HepG2 (cell line): Measurements from ENCODE around the gene CAMK4. TPM values are rescaled to one million over a fixed set of nuclear protein-coding genes. Genes with fewer than 3 reads are reported as not detected.

Experiments
- ATAC-seq: fragments of 200-7000 bp; cut with Tn5 transposase; 3 replicates; pipeline ENCODE4 v1.9.1; 2020; ENCODE audit warnings: mild to moderate bottlenecking, moderate library complexity
- BruUV-seq: library from RNA; stranded (reverse); fragments of 400-500 nt; replicated peaks from 2 replicates; lab custom pipeline; 2021; lab: Mats Ljungman, UMichigan
- CTCF ChIA-PET: fragments of 300-600 bp; formaldehyde crosslinking; extraction: SDS; loops from one replicate; lab custom pipeline; 2021; ENCODE audit warnings: low total read pairs, inconsistent platforms, low intra/inter-chr PET ratio; lab: Yijun Ruan, JAX
- POLR2A ChIA-PET: fragments of 350-600 bp; sonication (Branson Sonifier 250); formaldehyde crosslinking; loops from one replicate; lab custom pipeline; 2020; ENCODE audit warnings: antibody characterized with exemption, inconsistent platforms; lab: Yijun Ruan, JAX
- DNase-seq: peaks from one replicate; pipeline ENCODE4 v3.0.0-alpha.2; 2015; ENCODE audit warnings: low spot score
- FAIRE-seq: peaks from 3 replicates; lab custom pipeline; 2011; peaks lifted over from hg19 to GRCh38; lab: Jason Lieb, UNC
- H2AFZ ChIP-seq: one replicate; pipeline ENCODE4 v1.6.1; 2011; ENCODE audit warnings: low read length, inconsistent platforms
- H3K27ac ChIP-seq: fragments of 300-600 bp; 3 replicates; pipeline ENCODE4 v1.8.0; 2011; ENCODE audit warnings: mixed run types, mild to moderate bottlenecking, mixed read lengths, low read length, inconsistent platforms; ENCODE audit not compliant: insufficient read depth; ENCODE audit errors: extremely low read length
- H3K27me3 ChIP-seq, 2 experiments: fragments of 200-600 bp in 1 of 2; 2 replicates in 1 of 2; 3 replicates in 1 of 2; pipeline versions ENCODE4 v1.6.0 to v1.8.0; 2011; ENCODE audit warnings: low read length in 2 of 2, mild to moderate bottlenecking in 2 of 2, moderate library complexity in 2 of 2, inconsistent platforms in 1 of 2; ENCODE audit not compliant: insufficient read depth in 2 of 2, control insufficient read depth in 1 of 2
- H3K36me3 ChIP-seq, 2 experiments: fragments of 200-600 bp in 1 of 2; replicated peaks in 1 of 2; 2 replicates in 1 of 2; 3 replicates in 1 of 2; pipeline versions ENCODE4 v1.5.1 to v1.8.0; 2011; ENCODE audit warnings: low read length in 2 of 2, inconsistent platforms in 1 of 2; ENCODE audit not compliant: insufficient read depth in 2 of 2, control insufficient read depth in 1 of 2
- H3K4me1 ChIP-seq: 2 replicates; pipeline ENCODE4 v1.5.1; 2012; ENCODE audit warnings: low read length, inconsistent platforms; ENCODE audit not compliant: insufficient read depth
- H3K4me2 ChIP-seq: 2 replicates; pipeline ENCODE4 v1.6.0; 2011; ENCODE audit warnings: low read depth, low read length, inconsistent platforms
- H3K4me3 ChIP-seq, 3 experiments: fragments of 200-600 bp in 1 of 3; sonication (generic), shearing (Covaris generic) in 1 of 3; replicated peaks in 1 of 3; 2 replicates each; pipeline ENCODE4 v1.5.1; 2011 to 2016; ENCODE audit warnings: low read length in 3 of 3, inconsistent platforms in 2 of 3, low read depth in 2 of 3, mild to moderate bottlenecking in 2 of 3, control low read depth in 1 of 3, mixed read lengths in 1 of 3; ENCODE audit not compliant: insufficient read depth in 1 of 3
- H3K79me2 ChIP-seq: one replicate; pipeline ENCODE4 v1.6.1; 2011; ENCODE audit warnings: low read length, inconsistent platforms; ENCODE audit not compliant: insufficient read depth
- H3K9ac ChIP-seq: 2 replicates; pipeline ENCODE4 v1.6.0; 2011; ENCODE audit warnings: mild to moderate bottlenecking, low read depth, low read length, inconsistent platforms; ENCODE audit not compliant: insufficient read depth
- H3K9me3 ChIP-seq: 2 replicates; pipeline ENCODE4 v1.5.1; 2012; ENCODE audit warnings: mild to moderate bottlenecking, low read length
- H4K20me1 ChIP-seq: 2 replicates; pipeline ENCODE4 v1.6.0; 2011; ENCODE audit warnings: inconsistent platforms, mild to moderate bottlenecking, low read length, moderate library complexity; ENCODE audit not compliant: insufficient read depth
- SIN3B ChIP-seq: fragments of 150-350 bp; IDR thresholded peaks from 2 replicates; pipeline ENCODE4 v1.6.1; 2014; ENCODE audit warnings: low read length
- ZNF264 ChIP-seq: sonication (generic); formaldehyde crosslinking; IDR thresholded peaks from 2 replicates; pipeline ENCODE4 v1.4.0; 2020; ENCODE audit warnings: missing genetic modification reagents
- WGBS: methylation state at CpG from one replicate; pipeline ENCODE4 v1.1.6; 2017; ENCODE audit warnings: low lambda C conversion rate; 5-methylcytosine and 5-hydroxymethylcytosine counted together
- in situ Hi-C: cut with HindIII; loops from 2 replicates; pipeline ENCODE4 v1.10.0; 2017; ENCODE audit warnings: low pct_unique_long_range_greater_than_20kb; ENCODE audit not compliant: extremely low pct_ligation_motif_present
- intact Hi-C: fragments of 100-400 bp; cut with micrococcal nuclease; formaldehyde crosslinking; loops from one replicate; pipeline ENCODE4 v1.10.0; 2022; ENCODE audit not compliant: unreplicated experiment
- polyA plus RNA-seq, 8 experiments: library from polyadenylated mRNA; depleted of rRNA in 3 of 8; stranded (reverse) in 7 of 8; unstranded in 1 of 8; fragments of >200 nt; fragmentation: Illumina TruSeq in 4 of 8; extraction: Trizol in 4 of 8; gene quantifications; 2 replicates each; pipeline versions ENCODE4 v1.2.1 to v1.2.3, GENCODE V29; 2011 to 2016; ENCODE audit warnings: low read depth in 4 of 8, missing spikeins in 1 of 8, mixed read lengths in 1 of 8; ENCODE audit not compliant: insufficient read depth in 1 of 8
- total RNA-seq, 5 experiments: library from RNA; depleted of rRNA; stranded (reverse); fragments of >200 nt; fragmentation: Illumina TruSeq; extraction: Trizol; gene quantifications; 2 replicates each; pipeline ENCODE4 v1.2.3, GENCODE V29; 2016; ENCODE audit warnings: low read depth in 1 of 5
- TF ChIP-seq, protein P1 (sequence below): sonication (generic); formaldehyde crosslinking; IDR thresholded peaks from 2 replicates; pipeline ENCODE4 v1.5.0; 2020; ENCODE audit warnings: mild to moderate bottlenecking, missing genetic modification reagents, borderline replicate concordance
- TF ChIP-seq, protein P2 (sequence below), 2 experiments: sonication (generic) in 1 of 2; formaldehyde crosslinking in 1 of 2; IDR thresholded peaks; 2 replicates each; pipeline versions ENCODE4 v1.6.1 to v1.9.0; 2014 to 2022; ENCODE audit warnings: antibody characterized with exemption in 1 of 2, borderline replicate concordance in 1 of 2, inconsistent platforms in 1 of 2, low read depth in 1 of 2, missing genetic modification reagents in 1 of 2
- TF ChIP-seq, protein P3 (sequence below): sonication (generic); formaldehyde crosslinking; IDR thresholded peaks from 2 replicates; pipeline ENCODE4 v1.5.0; 2020; ENCODE audit warnings: mild to moderate bottlenecking, missing genetic modification reagents, moderate library complexity
- TF ChIP-seq, protein P4 (sequence below): sonication (generic); formaldehyde crosslinking; IDR thresholded peaks from 2 replicates; pipeline ENCODE4 v1.5.1; 2020; ENCODE audit warnings: missing genetic modification reagents, mild to moderate bottlenecking, borderline replicate concordance

The CAMK4 gene
- total and polyA plus RNA-seq, 2 of the 13 experiments (the other 11 are each of a cell fraction or from before 2014, with no cell fraction given), result not detected

DNA sequence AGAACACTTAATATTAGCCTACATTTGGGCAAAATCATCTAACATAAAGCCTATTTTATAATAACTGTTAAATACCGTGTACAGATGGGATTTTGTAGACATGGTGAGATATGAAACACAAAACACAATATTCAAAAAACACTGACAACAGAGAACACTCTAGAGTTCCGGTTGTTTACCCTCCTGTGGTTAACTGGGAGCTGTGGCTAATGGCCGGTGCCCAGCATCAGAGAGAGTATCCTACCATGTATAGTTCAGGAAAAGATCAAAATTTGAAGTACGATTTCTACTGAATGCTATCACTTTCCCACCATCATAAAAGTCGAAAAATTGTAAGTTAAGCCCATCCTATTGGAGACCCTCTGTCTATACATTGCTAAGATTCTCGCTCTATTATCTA, 2.4 kb downstream of the CAMK4 start:
- Histone ChIP-seq H3K79me2 (no peaks in the 10 kb centered on the region), H3K4me1 (peaks cover 5% of the 10 kb centered on the region; the same call in 1 of the 2 replicates), H3K27me3 (peaks cover 1 to 33% of the 10 kb centered on the region in 2 experiments; a peak in 3 of 5 replicates), H3K27ac (no peak overlapping the region), H3K9ac (no peak overlapping the region), H3K4me3 (no peak overlapping the region), H2AFZ (no peak overlapping the region), H3K9me3 (no peaks in the 10 kb centered on the region), H4K20me1 (no peaks in the 10 kb centered on the region), H3K4me2 (no peak overlapping the region), H3K36me3 (no peaks in the 10 kb centered on the region)
- in situ Hi-C loops, result no loop called here
- FAIRE-seq (no peak), ATAC-seq (no peak), DNase-seq (no peak)
- TF ChIP-seq, protein P1, sequence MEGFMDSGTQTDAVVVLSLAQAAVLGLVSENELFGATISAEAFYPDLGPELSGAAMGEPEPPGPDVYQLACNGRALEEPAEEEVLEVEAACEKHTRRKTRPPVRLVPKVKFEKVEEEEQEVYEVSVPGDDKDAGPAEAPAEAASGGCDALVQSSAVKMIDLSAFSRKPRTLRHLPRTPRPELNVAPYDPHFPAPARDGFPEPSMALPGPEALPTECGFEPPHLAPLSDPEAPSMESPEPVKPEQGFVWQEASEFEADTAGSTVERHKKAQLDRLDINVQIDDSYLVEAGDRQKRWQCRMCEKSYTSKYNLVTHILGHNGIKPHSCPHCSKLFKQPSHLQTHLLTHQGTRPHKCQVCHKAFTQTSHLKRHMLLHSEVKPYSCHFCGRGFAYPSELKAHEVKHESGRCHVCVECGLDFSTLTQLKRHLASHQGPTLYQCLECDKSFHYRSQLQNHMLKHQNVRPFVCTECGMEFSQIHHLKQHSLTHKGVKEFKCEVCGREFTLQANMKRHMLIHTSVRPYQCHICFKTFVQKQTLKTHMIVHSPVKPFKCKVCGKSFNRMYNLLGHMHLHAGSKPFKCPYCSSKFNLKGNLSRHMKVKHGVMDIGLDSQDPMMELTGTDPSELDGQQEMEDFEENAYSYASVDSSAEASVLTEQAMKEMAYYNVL (CRISPR knock-in tag), result no peak
- TF ChIP-seq SIN3B (no peak), ZNF264 (CRISPR knock-in tag) (no peak)
- TF ChIP-seq, protein P2, sequence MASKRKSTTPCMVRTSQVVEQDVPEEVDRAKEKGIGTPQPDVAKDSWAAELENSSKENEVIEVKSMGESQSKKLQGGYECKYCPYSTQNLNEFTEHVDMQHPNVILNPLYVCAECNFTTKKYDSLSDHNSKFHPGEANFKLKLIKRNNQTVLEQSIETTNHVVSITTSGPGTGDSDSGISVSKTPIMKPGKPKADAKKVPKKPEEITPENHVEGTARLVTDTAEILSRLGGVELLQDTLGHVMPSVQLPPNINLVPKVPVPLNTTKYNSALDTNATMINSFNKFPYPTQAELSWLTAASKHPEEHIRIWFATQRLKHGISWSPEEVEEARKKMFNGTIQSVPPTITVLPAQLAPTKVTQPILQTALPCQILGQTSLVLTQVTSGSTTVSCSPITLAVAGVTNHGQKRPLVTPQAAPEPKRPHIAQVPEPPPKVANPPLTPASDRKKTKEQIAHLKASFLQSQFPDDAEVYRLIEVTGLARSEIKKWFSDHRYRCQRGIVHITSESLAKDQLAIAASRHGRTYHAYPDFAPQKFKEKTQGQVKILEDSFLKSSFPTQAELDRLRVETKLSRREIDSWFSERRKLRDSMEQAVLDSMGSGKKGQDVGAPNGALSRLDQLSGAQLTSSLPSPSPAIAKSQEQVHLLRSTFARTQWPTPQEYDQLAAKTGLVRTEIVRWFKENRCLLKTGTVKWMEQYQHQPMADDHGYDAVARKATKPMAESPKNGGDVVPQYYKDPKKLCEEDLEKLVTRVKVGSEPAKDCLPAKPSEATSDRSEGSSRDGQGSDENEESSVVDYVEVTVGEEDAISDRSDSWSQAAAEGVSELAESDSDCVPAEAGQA (IDR thresholded peaks at IDR 0.05; ENCODE audit: low read depth), result no peak
- TF ChIP-seq, protein P2 (CRISPR knock-in tag; IDR thresholded peaks at IDR 0.05; ENCODE audit: borderline replicate concordance), result no peak
- TF ChIP-seq, protein P3, sequence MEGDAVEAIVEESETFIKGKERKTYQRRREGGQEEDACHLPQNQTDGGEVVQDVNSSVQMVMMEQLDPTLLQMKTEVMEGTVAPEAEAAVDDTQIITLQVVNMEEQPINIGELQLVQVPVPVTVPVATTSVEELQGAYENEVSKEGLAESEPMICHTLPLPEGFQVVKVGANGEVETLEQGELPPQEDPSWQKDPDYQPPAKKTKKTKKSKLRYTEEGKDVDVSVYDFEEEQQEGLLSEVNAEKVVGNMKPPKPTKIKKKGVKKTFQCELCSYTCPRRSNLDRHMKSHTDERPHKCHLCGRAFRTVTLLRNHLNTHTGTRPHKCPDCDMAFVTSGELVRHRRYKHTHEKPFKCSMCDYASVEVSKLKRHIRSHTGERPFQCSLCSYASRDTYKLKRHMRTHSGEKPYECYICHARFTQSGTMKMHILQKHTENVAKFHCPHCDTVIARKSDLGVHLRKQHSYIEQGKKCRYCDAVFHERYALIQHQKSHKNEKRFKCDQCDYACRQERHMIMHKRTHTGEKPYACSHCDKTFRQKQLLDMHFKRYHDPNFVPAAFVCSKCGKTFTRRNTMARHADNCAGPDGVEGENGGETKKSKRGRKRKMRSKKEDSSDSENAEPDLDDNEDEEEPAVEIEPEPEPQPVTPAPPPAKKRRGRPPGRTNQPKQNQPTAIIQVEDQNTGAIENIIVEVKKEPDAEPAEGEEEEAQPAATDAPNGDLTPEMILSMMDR (CRISPR knock-in tag), result no peak
- TF ChIP-seq, protein P4, sequence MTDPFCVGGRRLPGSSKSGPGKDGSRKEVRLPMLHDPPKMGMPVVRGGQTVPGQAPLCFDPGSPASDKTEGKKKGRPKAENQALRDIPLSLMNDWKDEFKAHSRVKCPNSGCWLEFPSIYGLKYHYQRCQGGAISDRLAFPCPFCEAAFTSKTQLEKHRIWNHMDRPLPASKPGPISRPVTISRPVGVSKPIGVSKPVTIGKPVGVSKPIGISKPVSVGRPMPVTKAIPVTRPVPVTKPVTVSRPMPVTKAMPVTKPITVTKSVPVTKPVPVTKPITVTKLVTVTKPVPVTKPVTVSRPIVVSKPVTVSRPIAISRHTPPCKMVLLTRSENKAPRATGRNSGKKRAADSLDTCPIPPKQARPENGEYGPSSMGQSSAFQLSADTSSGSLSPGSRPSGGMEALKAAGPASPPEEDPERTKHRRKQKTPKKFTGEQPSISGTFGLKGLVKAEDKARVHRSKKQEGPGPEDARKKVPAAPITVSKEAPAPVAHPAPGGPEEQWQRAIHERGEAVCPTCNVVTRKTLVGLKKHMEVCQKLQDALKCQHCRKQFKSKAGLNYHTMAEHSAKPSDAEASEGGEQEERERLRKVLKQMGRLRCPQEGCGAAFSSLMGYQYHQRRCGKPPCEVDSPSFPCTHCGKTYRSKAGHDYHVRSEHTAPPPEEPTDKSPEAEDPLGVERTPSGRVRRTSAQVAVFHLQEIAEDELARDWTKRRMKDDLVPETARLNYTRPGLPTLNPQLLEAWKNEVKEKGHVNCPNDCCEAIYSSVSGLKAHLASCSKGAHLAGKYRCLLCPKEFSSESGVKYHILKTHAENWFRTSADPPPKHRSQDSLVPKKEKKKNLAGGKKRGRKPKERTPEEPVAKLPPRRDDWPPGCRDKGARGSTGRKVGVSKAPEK, result no peak
- intact Hi-C loops, result no loop called here
- ChIA-PET POLR2A (no interaction called here), CTCF (no interaction called here)
- 3% methylated on average over 6 of the region's 6 CpGs for WGBS
- BruUV-seq, result no TSS peak
